ENCODE measurements around the gene VPS72. TPM values are rescaled to one million over a fixed set of nuclear protein-coding genes. Genes with fewer than 3 reads are reported as not detected.
"Not testable (repeated sequence)": the region's sequence is repeated elsewhere in the genome, so short reads cannot be mapped to it uniquely, and the experiment has no call there.

Gene VPS72
- total RNA-seq, 2 experiments from 2014 or later, result 12.7 to 17.2 TPM

- TF ChIP-seq, protein P1, sequence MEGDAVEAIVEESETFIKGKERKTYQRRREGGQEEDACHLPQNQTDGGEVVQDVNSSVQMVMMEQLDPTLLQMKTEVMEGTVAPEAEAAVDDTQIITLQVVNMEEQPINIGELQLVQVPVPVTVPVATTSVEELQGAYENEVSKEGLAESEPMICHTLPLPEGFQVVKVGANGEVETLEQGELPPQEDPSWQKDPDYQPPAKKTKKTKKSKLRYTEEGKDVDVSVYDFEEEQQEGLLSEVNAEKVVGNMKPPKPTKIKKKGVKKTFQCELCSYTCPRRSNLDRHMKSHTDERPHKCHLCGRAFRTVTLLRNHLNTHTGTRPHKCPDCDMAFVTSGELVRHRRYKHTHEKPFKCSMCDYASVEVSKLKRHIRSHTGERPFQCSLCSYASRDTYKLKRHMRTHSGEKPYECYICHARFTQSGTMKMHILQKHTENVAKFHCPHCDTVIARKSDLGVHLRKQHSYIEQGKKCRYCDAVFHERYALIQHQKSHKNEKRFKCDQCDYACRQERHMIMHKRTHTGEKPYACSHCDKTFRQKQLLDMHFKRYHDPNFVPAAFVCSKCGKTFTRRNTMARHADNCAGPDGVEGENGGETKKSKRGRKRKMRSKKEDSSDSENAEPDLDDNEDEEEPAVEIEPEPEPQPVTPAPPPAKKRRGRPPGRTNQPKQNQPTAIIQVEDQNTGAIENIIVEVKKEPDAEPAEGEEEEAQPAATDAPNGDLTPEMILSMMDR (IDR thresholded peaks at IDR 0.05), result no peak
- H3K9me3 ChIP-seq (ENCODE audit: control insufficient read depth in 1 of 2, insufficient read depth in 1 of 2, low read length in 2 of 2), result no peaks in the 10 kb centered on the region
- Mint-ChIP-seq H3K27me3 (no peaks in the 10 kb centered on the region), H3K27ac (peak overlapping the region; percentile 59), H3K4me1 (ENCODE audit: low read depth) (peaks cover 52% of the 10 kb centered on the region), H3K36me3 (ENCODE audit: low read depth) (peaks cover 55% of the 10 kb centered on the region), H3K4me3 (peak overlapping the region; percentile 63), H3K9me3 (no peaks in the 10 kb centered on the region)
- intact Hi-C loops (cut with DNase I, micrococcal nuclease), result no loop called here
- H3K4me3 ChIP-seq (ENCODE audit: low read length), result no peak overlapping the region
- H3K4me1 ChIP-seq (ENCODE audit: insufficient read depth, low read length), result peaks cover 15% of the 10 kb centered on the region
- ATAC-seq (ENCODE audit: poor library complexity) (no peak), DNase-seq (no peak)
- no peak overlapping the region for H3K27ac ChIP-seq (ENCODE audit: low read depth in 1 of 2, low read length in 2 of 2)
- ChIA-PET POLR2A (interaction anchor here (1.8 kb wide), 1 partner anchor 9 kb away, joined by 3 read pairs; no protein-coding TSS in a partner anchor), CTCF (interaction anchor here (1.0 kb wide), 1 partner anchor 14 kb away, joined by 4 read pairs; no protein-coding TSS in a partner anchor)
- peaks cover 7% of the 10 kb centered on the region for H3K36me3 ChIP-seq (ENCODE audit: insufficient read depth, low read length)
- H3K27me3 ChIP-seq (ENCODE audit: control insufficient read depth in 1 of 2, insufficient read depth in 2 of 2, low read length in 2 of 2), result no peaks in the 10 kb centered on the region
Observed at GRCh38 chr1:151213560-151213959, 23.6 kb upstream of the VPS72 start.

DNA sequence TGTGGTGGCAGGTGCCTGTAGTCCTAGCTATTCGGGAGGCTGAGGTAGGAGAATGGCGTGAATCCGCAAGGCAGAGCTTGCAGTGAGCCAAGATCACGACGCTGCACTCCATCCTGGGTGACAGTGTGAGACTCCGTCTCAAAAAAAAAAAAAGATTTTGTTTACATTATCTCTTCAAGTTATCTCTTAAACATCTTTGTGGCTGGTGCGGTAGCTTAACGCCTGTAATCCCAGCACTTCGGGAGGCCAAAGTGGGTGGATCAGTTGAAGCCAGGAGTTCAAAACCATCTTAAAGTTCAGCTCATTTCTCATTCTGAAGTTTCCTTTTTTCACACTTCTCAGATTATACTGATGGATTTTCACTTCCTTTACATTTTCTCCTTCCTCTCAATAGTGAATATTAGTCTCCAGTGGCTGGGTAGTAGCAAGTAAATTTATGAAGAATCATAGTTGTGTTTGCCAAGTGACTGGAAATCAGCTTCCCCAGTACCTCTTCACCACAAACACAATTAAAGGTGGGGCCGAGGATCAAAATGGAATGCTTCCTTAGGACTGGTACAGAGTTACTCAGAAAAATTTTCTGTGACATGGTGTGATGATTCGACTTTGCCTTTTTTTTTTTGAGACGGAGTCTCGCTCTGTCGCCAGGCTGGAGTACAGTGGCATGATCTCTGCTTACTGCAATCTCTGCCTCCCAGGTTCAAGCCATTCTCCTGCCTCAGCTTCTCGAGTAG, 22.1 kb upstream of the VPS72 start:
- peak; percentile 39 for ATAC-seq (ENCODE audit: poor library complexity)

GRCh38 chr1:151210830-151211229, 20.8 kb upstream of the VPS72 start:
- Histone ChIP-seq H3K9me3 (ENCODE audit: control insufficient read depth in 1 of 2, insufficient read depth in 1 of 2, low read length in 2 of 2) (no peaks in the 10 kb centered on the region), H3K27ac (ENCODE audit: low read depth in 1 of 2, low read length in 2 of 2) (no peak overlapping the region), H3K4me1 (ENCODE audit: insufficient read depth, low read length) (peaks cover 15% of the 10 kb centered on the region), H3K36me3 (ENCODE audit: insufficient read depth, low read length) (peaks cover 21% of the 10 kb centered on the region), H3K4me3 (ENCODE audit: low read length) (no peak overlapping the region), H3K27me3 (ENCODE audit: control insufficient read depth in 1 of 2, insufficient read depth in 2 of 2, low read length in 2 of 2) (no peaks in the 10 kb centered on the region)
- ChIA-PET POLR2A (interaction anchor here (2.0 kb wide), 1 partner anchor 21 kb away, joined by 5 read pairs; the partner anchor contains the start of gene VPS72), CTCF (no interaction called here)
- H3K36me3 Mint-ChIP-seq (ENCODE audit: low read depth), result peaks cover 64% of the 10 kb centered on the region
- ATAC-seq (ENCODE audit: poor library complexity) (no peak), DNase-seq (no peak)
- H3K27ac Mint-ChIP-seq, result peak overlapping the region; percentile 64
- no peaks in the 10 kb centered on the region for H3K27me3 Mint-ChIP-seq
- H3K9me3 Mint-ChIP-seq, result no peaks in the 10 kb centered on the region
- peak overlapping the region; percentile 20 for H3K4me3 Mint-ChIP-seq
- TF ChIP-seq, protein P1 (IDR thresholded peaks at IDR 0.05), result no peak
- peaks cover 37% of the 10 kb centered on the region for H3K4me1 Mint-ChIP-seq (ENCODE audit: low read depth)
- intact Hi-C loops (cut with DNase I, micrococcal nuclease), result no loop called here

More for the DNA sequence above, 22.1 kb upstream of the VPS72 start:
- H3K27ac Mint-ChIP-seq, result peak overlapping the region; percentile 70
- Histone ChIP-seq H3K4me3 (ENCODE audit: low read length) (no peak overlapping the region), H3K36me3 (ENCODE audit: insufficient read depth, low read length) (peaks cover 17% of the 10 kb centered on the region), H3K27me3 (ENCODE audit: control insufficient read depth in 1 of 2, insufficient read depth in 2 of 2, low read length in 2 of 2) (no peaks in the 10 kb centered on the region), H3K27ac (ENCODE audit: low read depth in 1 of 2, low read length in 2 of 2) (no peak overlapping the region), H3K9me3 (ENCODE audit: control insufficient read depth in 1 of 2, insufficient read depth in 1 of 2, low read length in 2 of 2) (no peaks in the 10 kb centered on the region), H3K4me1 (ENCODE audit: insufficient read depth, low read length) (peaks cover 15% of the 10 kb centered on the region)
- H3K4me3 Mint-ChIP-seq, result peak overlapping the region; percentile 39
- H3K27me3 Mint-ChIP-seq, result no peaks in the 10 kb centered on the region
- DNase-seq, result peak in 2 of 14 experiments; percentile 6 to 16
- CTCF ChIA-PET, result no interaction called here
- H3K36me3 Mint-ChIP-seq (ENCODE audit: low read depth), result peaks cover 60% of the 10 kb centered on the region
- intact Hi-C loops (cut with DNase I, micrococcal nuclease), result no loop called here
- peaks cover 45% of the 10 kb centered on the region for H3K4me1 Mint-ChIP-seq (ENCODE audit: low read depth)
- TF ChIP-seq, protein P1 (IDR thresholded peaks at IDR 0.05), result no peak
- POLR2A ChIA-PET, result interaction anchor here (0.6 to 2.0 kb wide), 5 partner anchors 10 to 70 kb away, joined by 3 to 5 read pairs (median 4); partner anchors contain the start of genes PIP5K1A, VPS72 and ZNF687
- H3K9me3 Mint-ChIP-seq, result no peaks in the 10 kb centered on the region

DNA sequence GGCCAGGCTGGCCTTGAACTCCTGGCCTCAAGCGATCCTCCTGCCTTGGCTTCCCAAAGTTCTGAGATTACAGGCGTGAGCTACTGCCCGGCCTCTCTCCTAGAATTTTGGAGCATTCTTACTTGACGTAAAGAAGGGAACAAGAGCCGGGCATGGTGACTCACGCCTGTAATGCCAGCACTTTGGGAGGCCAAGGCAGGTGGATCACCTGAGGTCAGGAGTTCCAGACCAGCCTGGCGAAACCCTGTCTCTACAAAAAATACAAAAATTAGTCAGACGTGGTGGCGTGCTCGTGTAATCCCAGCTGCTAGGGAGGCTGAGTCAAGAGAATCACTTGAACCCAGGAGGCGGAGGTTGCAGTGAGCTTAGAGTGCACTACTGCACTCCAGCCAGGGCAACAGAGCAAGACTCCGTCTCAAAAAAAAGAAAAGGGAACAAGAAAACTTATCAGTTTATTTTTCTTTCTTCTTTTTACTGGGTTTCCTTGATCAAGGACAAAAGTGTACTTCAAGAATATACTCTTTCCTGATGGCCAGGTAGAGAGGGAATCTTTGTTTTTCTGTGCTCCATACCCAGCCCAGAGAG, 15.5 kb upstream of the VPS72 start:
- H3K9me3 Mint-ChIP-seq; H3K4me3 ChIP-seq (ENCODE audit: low read length); H3K27ac Mint-ChIP-seq; H3K9me3 ChIP-seq (ENCODE audit: control insufficient read depth in 1 of 2, insufficient read depth in 1 of 2, low read length in 2 of 2); H3K27ac ChIP-seq (ENCODE audit: low read depth in 1 of 2, low read length in 2 of 2); H3K27me3 ChIP-seq (ENCODE audit: control insufficient read depth in 1 of 2, insufficient read depth in 2 of 2, low read length in 2 of 2); POLR2A ChIA-PET; H3K27me3 Mint-ChIP-seq; DNase-seq; H3K4me3 Mint-ChIP-seq; ATAC-seq (ENCODE audit: poor library complexity); intact Hi-C loops (cut with DNase I, micrococcal nuclease): not testable (repeated sequence)
- CTCF ChIA-PET, result interaction anchor here (0.5 kb wide), 1 partner anchor 1245 kb away, joined by 4 read pairs; no protein-coding TSS in a partner anchor
- Mint-ChIP-seq H3K36me3 (ENCODE audit: low read depth) (peaks cover 59% of the 10 kb centered on the region), H3K4me1 (ENCODE audit: low read depth) (peaks cover 29% of the 10 kb centered on the region)
- Histone ChIP-seq H3K36me3 (ENCODE audit: insufficient read depth, low read length) (peaks cover 40% of the 10 kb centered on the region), H3K4me1 (ENCODE audit: insufficient read depth, low read length) (peaks cover 14% of the 10 kb centered on the region)

Data from CD4-positive, alpha-beta T cell (primary cell).